GM21390 (cell line): ENCODE measurements around the gene SYNPO2L.
"Not testable (repeated sequence)": the region's sequence is repeated elsewhere in the genome, so short reads cannot be mapped to it uniquely, and the experiment has no call there.

Experiments used
- ATAC-seq: cut with Tn5 transposase; IDR thresholded peaks from one replicate; pipeline ENCODE4 v1.9.1; 2021; ENCODE audit not compliant: unreplicated experiment

SYNPO2L gene

GRCh38 chr10:73655990-73656298 is at the start of gene SYNPO2L:
SYNPO2L (minus strand) TSS chr10:73656029; CDS start chr10:73655922, 107 bp downstream.
- no peak for ATAC-seq

- ATAC-seq, result not testable (repeated sequence)
Measured at GRCh38 chr10:73703924-73704323, 48.1 kb upstream of the SYNPO2L start.

- not testable (repeated sequence) for ATAC-seq
Measured at GRCh38 chr10:73698819-73699218, 43.0 kb upstream of the SYNPO2L start.

GRCh38 chr10:73697675-73698159 is 41.9 kb upstream of the SYNPO2L start, which contains the start of gene AGAP5:
AGAP5 (minus strand) TSS chr10:73698109; CDS start chr10:73697755, 354 bp downstream.
- ATAC-seq, result not testable (repeated sequence)

GRCh38 chr10:73695302-73695701 is 39.5 kb upstream of the SYNPO2L start:
- not testable (repeated sequence) for ATAC-seq

GRCh38 chr10:73690755-73691154 is 34.9 kb upstream of the SYNPO2L start:
- ATAC-seq, result not testable (repeated sequence)

- ATAC-seq, result not testable (repeated sequence)
Measured at GRCh38 chr10:73689596-73689995, 33.8 kb upstream of the SYNPO2L start.

GRCh38 chr10:73687641-73688040 is 31.8 kb upstream of the SYNPO2L start:
- ATAC-seq, result not testable (repeated sequence)

GRCh38 chr10:73674546-73674945 is 18.7 kb upstream of the SYNPO2L start:
- ATAC-seq, result not testable (repeated sequence)

GRCh38 chr10:73668378-73668777 is 12.5 kb upstream of the SYNPO2L start:
- not testable (repeated sequence) for ATAC-seq

GRCh38 chr10:73666153-73666809 is 10.5 kb upstream of the SYNPO2L start:
- not testable (repeated sequence) for ATAC-seq

GRCh38 chr10:73665581-73665980 is 9.8 kb upstream of the SYNPO2L start:
- ATAC-seq, result not testable (repeated sequence)

- ATAC-seq, result not testable (repeated sequence)
Measured at GRCh38 chr10:73664156-73665040, 8.6 kb upstream of the SYNPO2L start.

GRCh38 chr10:73663621-73664020 is 7.8 kb upstream of the SYNPO2L start:
- not testable (repeated sequence) for ATAC-seq

- ATAC-seq, result not testable (repeated sequence)
Measured at GRCh38 chr10:73662705-73663104, 6.9 kb upstream of the SYNPO2L start.

GRCh38 chr10:73655257-73655989 is 406 bp downstream of the SYNPO2L start:
- no peak for ATAC-seq

- ATAC-seq, result no peak
Measured at GRCh38 chr10:73653701-73654100, 2.1 kb downstream of the SYNPO2L start.

GRCh38 chr10:73653195-73653594 is 2.6 kb downstream of the SYNPO2L start:
- ATAC-seq, result no peak

GRCh38 chr10:73650537-73651331 is 5.1 kb downstream of the SYNPO2L start:
- no peak for ATAC-seq

GRCh38 chr10:73649876-73650536 is 5.8 kb downstream of the SYNPO2L start:
- no peak for ATAC-seq
